ENCODE measurements around the gene PSTPIP1. TPM values are rescaled to one million over a fixed set of nuclear protein-coding genes. Genes with fewer than 3 reads are reported as not detected.

Gene PSTPIP1
- 1 to 10 TPM; 1.2 to 4.9 (median 2.2) TPM for total RNA-seq
- long read RNA-seq: 0 reads

GRCh38 chr15:76994971-76995945, at the start of gene PSTPIP1:
Gene PSTPIP1, plus strand, starts transcription at chr15:76995126. Its CDS starts 448 bp downstream, at chr15:76995574.
- no peak for TF ChIP-seq POLR2A (IDR thresholded peaks at IDR 0.05)
- no peak for TF ChIP-seq CTCF (IDR thresholded peaks at IDR 0.05)
- ATAC-seq: peak; percentile 47 to 66 (median 54)
- H3K4me3 ChIP-seq: peak within 1 kb of the TSS; percentile 11 to 24 (median 14)

DNA sequence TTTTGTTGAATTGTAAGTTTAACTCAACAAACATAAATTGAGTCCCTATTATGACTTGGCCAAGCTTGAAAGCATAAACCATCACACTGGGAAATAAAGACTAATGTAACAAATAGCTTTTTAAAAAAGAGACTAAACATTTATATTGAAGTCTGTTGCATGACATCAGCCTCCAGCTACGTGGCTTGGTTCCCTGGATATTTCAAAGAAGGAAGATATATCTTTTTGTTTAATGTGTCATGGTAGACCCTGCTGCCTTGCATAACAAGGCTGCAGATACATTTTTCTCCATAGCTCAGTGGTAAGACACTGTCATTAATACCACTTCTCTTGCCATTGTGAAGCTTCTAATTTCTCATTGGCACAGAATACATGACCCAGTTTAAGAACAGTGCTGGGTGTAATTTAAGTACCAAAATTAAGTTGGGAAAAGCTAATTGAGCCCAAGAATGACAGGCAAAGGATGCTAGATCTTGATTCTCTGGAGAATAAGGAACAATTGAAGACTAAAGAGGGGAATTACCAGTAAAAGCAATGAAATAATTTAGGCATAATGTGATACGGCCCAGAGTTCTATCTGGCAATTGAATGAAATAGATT, 49.3 kb upstream of the PSTPIP1 start:
- ATAC-seq: no peak
- DNase-seq: no peak
- 100% methylated on average over 2 of the region's 2 CpGs for WGBS (ENCODE audit: insufficient coverage, low coverage, low lambda C conversion rate, missing lambda C conversion rate)
- H3K27me3 ChIP-seq: no peaks in the 10 kb centered on the region
- H3K36me3 ChIP-seq: peaks cover 0 to 32% (median 3%) of the 10 kb centered on the region in 4 donors
- TF ChIP-seq POLR2A (IDR thresholded peaks at IDR 0.05): no peak
- TF ChIP-seq CTCF (IDR thresholded peaks at IDR 0.05): no peak
- no peaks in the 10 kb centered on the region for H3K4me1 ChIP-seq
- H3K4me3 ChIP-seq: no peak overlapping the region
- H3K27ac ChIP-seq: no peak overlapping the region
- intact Hi-C loops (cut with DNase I): no loop called here
- no peaks in the 10 kb centered on the region for H3K9me3 ChIP-seq

More at GRCh38 chr15:76994971-76995945, at the start of gene PSTPIP1:
- H3K27me3 ChIP-seq: no peaks in the 10 kb centered on the region
- intact Hi-C loops (cut with DNase I): no loop called here
- no peaks in the 10 kb centered on the region for H3K4me1 ChIP-seq
- H3K36me3 ChIP-seq: no peaks in the 10 kb centered on the region
- WGBS (ENCODE audit: insufficient coverage, low coverage, low lambda C conversion rate, missing lambda C conversion rate): 74% methylated on average over 8 of the region's 28 CpGs
- peak; percentile 55 to 69 (median 61) for DNase-seq
- peak within 1 kb of the TSS in 2 of 3 donors; percentile 33 to 43 for H3K27ac ChIP-seq
- no peaks in the 10 kb centered on the region for H3K9me3 ChIP-seq

DNA sequence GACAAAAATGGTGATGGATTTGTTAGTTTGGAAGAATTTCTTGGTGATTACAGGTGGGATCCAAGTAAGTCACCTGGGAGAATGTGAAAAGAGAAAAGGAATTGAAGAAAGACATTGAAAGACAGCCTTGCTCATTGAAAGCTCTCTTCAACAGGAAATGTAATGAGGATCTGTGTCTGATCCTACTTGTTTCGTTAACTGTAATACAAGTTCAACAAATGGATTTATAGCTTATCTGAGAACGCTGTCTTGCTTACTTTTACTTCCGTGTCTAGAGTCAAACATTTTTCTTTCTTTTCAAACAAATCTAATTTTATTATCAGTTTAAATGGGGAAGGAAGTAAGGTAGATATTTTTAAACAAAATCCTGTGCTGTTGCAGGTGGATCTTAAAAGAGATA, 47.5 kb upstream of the PSTPIP1 start:
- Histone ChIP-seq H3K4me3 (no peak overlapping the region), H3K4me1 (no peaks in the 10 kb centered on the region), H3K27ac (no peak overlapping the region), H3K27me3 (no peaks in the 10 kb centered on the region), H3K9me3 (no peaks in the 10 kb centered on the region), H3K36me3 (peaks cover 0 to 35% (median 3%) of the 10 kb centered on the region in 4 donors)
- no peak for TF ChIP-seq POLR2A (IDR thresholded peaks at IDR 0.05)
- TF ChIP-seq CTCF (IDR thresholded peaks at IDR 0.05): no peak
- DNase-seq (no peak), ATAC-seq (no peak)
- intact Hi-C loops (cut with DNase I): no loop called here
- 82% methylated on average over 3 of the region's 3 CpGs for WGBS (ENCODE audit: insufficient coverage, low coverage, low lambda C conversion rate, missing lambda C conversion rate)

- Histone ChIP-seq H3K4me1 (no peaks in the 10 kb centered on the region), H3K36me3 (peaks cover 0 to 26% (median 3%) of the 10 kb centered on the region in 4 donors), H3K9me3 (no peaks in the 10 kb centered on the region), H3K27me3 (no peaks in the 10 kb centered on the region), H3K4me3 (no peak overlapping the region), H3K27ac (no peak overlapping the region)
- intact Hi-C loops (cut with DNase I): no loop called here
- ATAC-seq: no peak
- no peak for TF ChIP-seq POLR2A (IDR thresholded peaks at IDR 0.05)
- no peak for TF ChIP-seq CTCF (IDR thresholded peaks at IDR 0.05)
- no peak for DNase-seq
- 100% methylated on average over 1 of the region's 1 CpG for WGBS (ENCODE audit: insufficient coverage, low coverage, low lambda C conversion rate, missing lambda C conversion rate)
Observed at GRCh38 chr15:76951220-76951619, 43.7 kb upstream of the PSTPIP1 start.

Measured in right lobe of liver (tissue), 6 donors.